ENCODE data around the gene PSMD8.

Gene PSMD8

GRCh38 chr19:38389957-38390924 is 15.9 kb downstream of the PSMD8 start:
- H3K9ac ChIP-seq (ENCODE audit: low read depth, low read length, poor library complexity) = peak overlapping the region; percentile 13
- no peak overlapping the region for H3K14ac ChIP-seq (ENCODE audit: low read length)
- peak overlapping the region; percentile 32 for H2BK120ac ChIP-seq (ENCODE audit: low read depth, low read length)
- H4K91ac ChIP-seq (ENCODE audit: low read depth, low read length, poor library complexity) = no peak overlapping the region
- H3K4me3 ChIP-seq (ENCODE audit: low read length in 2 of 2) = peak overlapping the region; percentile 43 to 82
- H2BK15ac ChIP-seq (ENCODE audit: low read length) = no peak overlapping the region
- H3K4me1 ChIP-seq (ENCODE audit: control insufficient read depth in 2 of 2, insufficient read depth in 1 of 2, low read depth in 1 of 2, low read length in 2 of 2) = peaks cover 8 to 10% of the 10 kb centered on the region in 2 donors
- no peak overlapping the region for H2BK12ac ChIP-seq (ENCODE audit: low read length)
- DNase-seq (ENCODE audit: low spot score) = no peak
- H3K27me3 ChIP-seq (ENCODE audit: control insufficient read depth in 3 of 3, insufficient read depth in 3 of 3, low read depth in 1 of 3, low read length in 3 of 3) = no peaks in the 10 kb centered on the region
- peak overlapping the region; percentile 69 for H3K4me2 ChIP-seq (ENCODE audit: insufficient read depth, low read length, poor library complexity, severe bottlenecking)
- H2BK5ac ChIP-seq (ENCODE audit: low read length) = no peak overlapping the region
- H2AK5ac ChIP-seq (ENCODE audit: low read depth, low read length) = peak overlapping the region; percentile 91
- no peak overlapping the region for H4K8ac ChIP-seq (ENCODE audit: low read depth, low read length)
- H3K18ac ChIP-seq (ENCODE audit: low read length) = peak overlapping the region; percentile 1
- peaks cover 5% of the 10 kb centered on the region for H3K79me1 ChIP-seq (ENCODE audit: low read depth, low read length)
- peak overlapping the region; percentile 94 for H3K23ac ChIP-seq (ENCODE audit: low read depth, low read length, poor library complexity)
- no peak overlapping the region for H3K4ac ChIP-seq (ENCODE audit: low read length)
- no CpG with 5 or more reads among the region's 22 CpGs for WGBS, 2 donors (ENCODE audit: extremely low coverage in 2 of 2, insufficient read length in 2 of 2, insufficient replicate concordance in 1 of 2)
- H3K27ac ChIP-seq (replicated peaks; ENCODE audit: low read length) = no peak overlapping the region
- H2AFZ ChIP-seq (ENCODE audit: low read length) = no peak overlapping the region
- H3K36me3 ChIP-seq (replicated peaks in 1 of 2; ENCODE audit: control insufficient read depth in 2 of 2, insufficient read depth in 2 of 2, low read length in 2 of 2) = peaks cover 20 to 52% of the 10 kb centered on the region in 2 donors
- no peaks in the 10 kb centered on the region for H3K9me3 ChIP-seq (replicated peaks in 1 of 2; ENCODE audit: control insufficient read depth in 2 of 2, insufficient read depth in 1 of 2, low read depth in 1 of 2, low read length in 2 of 2)

GRCh38 chr19:38391911-38392464 is 17.6 kb downstream of the PSMD8 start:
- Histone ChIP-seq H3K4me1 (ENCODE audit: control insufficient read depth in 2 of 2, insufficient read depth in 1 of 2, low read depth in 1 of 2, low read length in 2 of 2) (peaks cover 8 to 10% of the 10 kb centered on the region in 2 donors), H2BK12ac (ENCODE audit: low read length) (no peak overlapping the region), H4K91ac (ENCODE audit: low read depth, low read length, poor library complexity) (no peak overlapping the region), H2AK5ac (ENCODE audit: low read depth, low read length) (no peak overlapping the region), H3K23ac (ENCODE audit: low read depth, low read length, poor library complexity) (peak overlapping the region; percentile 39), H3K79me1 (ENCODE audit: low read depth, low read length) (peaks cover 5% of the 10 kb centered on the region), H3K27ac (replicated peaks; ENCODE audit: low read length) (no peak overlapping the region), H3K4ac (ENCODE audit: low read length) (no peak overlapping the region), H3K4me2 (ENCODE audit: insufficient read depth, low read length, poor library complexity, severe bottlenecking) (no peak overlapping the region), H3K18ac (ENCODE audit: low read length) (no peak overlapping the region), H4K8ac (ENCODE audit: low read depth, low read length) (peak overlapping the region; percentile 26), H2BK15ac (ENCODE audit: low read length) (no peak overlapping the region), H2BK120ac (ENCODE audit: low read depth, low read length) (no peak overlapping the region), H2BK5ac (ENCODE audit: low read length) (no peak overlapping the region), H3K27me3 (ENCODE audit: control insufficient read depth in 3 of 3, insufficient read depth in 3 of 3, low read depth in 1 of 3, low read length in 3 of 3) (no peaks in the 10 kb centered on the region), H3K9ac (ENCODE audit: low read depth, low read length, poor library complexity) (no peak overlapping the region), H3K14ac (ENCODE audit: low read length) (no peak overlapping the region), H3K36me3 (replicated peaks in 1 of 2; ENCODE audit: control insufficient read depth in 2 of 2, insufficient read depth in 2 of 2, low read length in 2 of 2) (peaks cover 20 to 51% of the 10 kb centered on the region in 2 donors), H3K4me3 (ENCODE audit: low read length in 2 of 2) (no peak overlapping the region), H2AFZ (ENCODE audit: low read length) (no peak overlapping the region), H3K9me3 (replicated peaks in 1 of 2; ENCODE audit: control insufficient read depth in 2 of 2, insufficient read depth in 1 of 2, low read depth in 1 of 2, low read length in 2 of 2) (peaks cover 0 to 4% of the 10 kb centered on the region in 2 donors)
- no peak for DNase-seq (ENCODE audit: low spot score)
- no CpG with 5 or more reads among the region's 8 CpGs for WGBS, 2 donors (ENCODE audit: extremely low coverage in 2 of 2, insufficient read length in 2 of 2, insufficient replicate concordance in 1 of 2)

GRCh38 chr19:38392707-38393308 is 18.4 kb downstream of the PSMD8 start:
- Histone ChIP-seq H2BK5ac (ENCODE audit: low read length) (no peak overlapping the region), H3K27ac (replicated peaks; ENCODE audit: low read length) (no peak overlapping the region), H3K27me3 (ENCODE audit: control insufficient read depth in 3 of 3, insufficient read depth in 3 of 3, low read depth in 1 of 3, low read length in 3 of 3) (no peaks in the 10 kb centered on the region), H2BK120ac (ENCODE audit: low read depth, low read length) (no peak overlapping the region), H3K14ac (ENCODE audit: low read length) (no peak overlapping the region), H3K36me3 (replicated peaks in 1 of 2; ENCODE audit: control insufficient read depth in 2 of 2, insufficient read depth in 2 of 2, low read length in 2 of 2) (peaks cover 20 to 51% of the 10 kb centered on the region in 2 donors), H4K8ac (ENCODE audit: low read depth, low read length) (no peak overlapping the region), H3K4me2 (ENCODE audit: insufficient read depth, low read length, poor library complexity, severe bottlenecking) (no peak overlapping the region), H3K4ac (ENCODE audit: low read length) (no peak overlapping the region), H2BK12ac (ENCODE audit: low read length) (no peak overlapping the region), H4K91ac (ENCODE audit: low read depth, low read length, poor library complexity) (no peak overlapping the region), H3K23ac (ENCODE audit: low read depth, low read length, poor library complexity) (no peak overlapping the region), H3K4me3 (ENCODE audit: low read length in 2 of 2) (no peak overlapping the region), H2AFZ (ENCODE audit: low read length) (no peak overlapping the region), H2AK5ac (ENCODE audit: low read depth, low read length) (no peak overlapping the region), H3K9me3 (replicated peaks in 1 of 2; ENCODE audit: control insufficient read depth in 2 of 2, insufficient read depth in 1 of 2, low read depth in 1 of 2, low read length in 2 of 2) (peaks cover 0 to 4% of the 10 kb centered on the region in 2 donors), H3K79me1 (ENCODE audit: low read depth, low read length) (peaks cover 5% of the 10 kb centered on the region), H2BK15ac (ENCODE audit: low read length) (no peak overlapping the region), H3K18ac (ENCODE audit: low read length) (no peak overlapping the region), H3K4me1 (ENCODE audit: control insufficient read depth in 2 of 2, insufficient read depth in 1 of 2, low read depth in 1 of 2, low read length in 2 of 2) (peaks cover 6 to 8% of the 10 kb centered on the region in 2 donors), H3K9ac (ENCODE audit: low read depth, low read length, poor library complexity) (no peak overlapping the region)
- no peak for DNase-seq (ENCODE audit: low spot score)
- WGBS, 2 donors (ENCODE audit: extremely low coverage in 2 of 2, insufficient read length in 2 of 2, insufficient replicate concordance in 1 of 2) = no CpG with 5 or more reads among the region's 6 CpGs

- Histone ChIP-seq H2BK5ac (ENCODE audit: low read length) (no peak overlapping the region), H3K18ac (ENCODE audit: low read length) (no peak overlapping the region), H4K91ac (ENCODE audit: low read depth, low read length, poor library complexity) (no peak overlapping the region), H3K4ac (ENCODE audit: low read length) (no peak overlapping the region), H3K9ac (ENCODE audit: low read depth, low read length, poor library complexity) (no peak overlapping the region), H3K9me3 (replicated peaks in 1 of 2; ENCODE audit: control insufficient read depth in 2 of 2, insufficient read depth in 1 of 2, low read depth in 1 of 2, low read length in 2 of 2) (peaks cover 0 to 4% of the 10 kb centered on the region in 2 donors), H2AK5ac (ENCODE audit: low read depth, low read length) (no peak overlapping the region), H3K14ac (ENCODE audit: low read length) (no peak overlapping the region), H4K8ac (ENCODE audit: low read depth, low read length) (no peak overlapping the region), H3K4me1 (ENCODE audit: control insufficient read depth in 2 of 2, insufficient read depth in 1 of 2, low read depth in 1 of 2, low read length in 2 of 2) (peaks cover 6 to 8% of the 10 kb centered on the region in 2 donors), H3K4me2 (ENCODE audit: insufficient read depth, low read length, poor library complexity, severe bottlenecking) (no peak overlapping the region), H3K79me1 (ENCODE audit: low read depth, low read length) (peaks cover 5% of the 10 kb centered on the region), H3K23ac (ENCODE audit: low read depth, low read length, poor library complexity) (peak overlapping the region; percentile 49), H2BK15ac (ENCODE audit: low read length) (no peak overlapping the region), H3K4me3 (ENCODE audit: low read length in 2 of 2) (no peak overlapping the region), H3K36me3 (replicated peaks in 1 of 2; ENCODE audit: control insufficient read depth in 2 of 2, insufficient read depth in 2 of 2, low read length in 2 of 2) (peaks cover 20 to 51% of the 10 kb centered on the region in 2 donors), H3K27ac (replicated peaks; ENCODE audit: low read length) (no peak overlapping the region), H2BK120ac (ENCODE audit: low read depth, low read length) (no peak overlapping the region), H2BK12ac (ENCODE audit: low read length) (no peak overlapping the region), H2AFZ (ENCODE audit: low read length) (no peak overlapping the region), H3K27me3 (ENCODE audit: control insufficient read depth in 3 of 3, insufficient read depth in 3 of 3, low read depth in 1 of 3, low read length in 3 of 3) (no peaks in the 10 kb centered on the region)
- no peak for DNase-seq (ENCODE audit: low spot score)
- no CpG with 5 or more reads among the region's 30 CpGs for WGBS, 2 donors (ENCODE audit: extremely low coverage in 2 of 2, insufficient read length in 2 of 2, insufficient replicate concordance in 1 of 2)
These were observed 20.1 kb downstream of the PSMD8 start for GRCh38 chr19:38394488-38394887.

Data from neuronal stem cell (in vitro differentiated cells).